Peyer's patch (tissue), 4 donors: Measurements from ENCODE around the gene STK24.

ENCODE experiments used
- CTCF ChIP-seq, 6 experiments: fragments of 450-650 bp in 4 of 6; fragments of 200-600 bp in 2 of 6; sonication (generic) in 1 of 6; IDR thresholded peaks; one replicate each; pipeline ENCODE4 v1.5.1; 2017 to 2019; ENCODE audit warnings: antibody characterized with exemption in 6 of 6, mild to moderate bottlenecking in 3 of 6, moderate library complexity in 1 of 6
- POLR2A ChIP-seq, 2 donors: fragments of 450-650 bp; IDR thresholded peaks; one replicate each; pipeline ENCODE4 v1.5.1; 2017; ENCODE audit warnings: antibody characterized with exemption in 2 of 2, mild to moderate bottlenecking in 2 of 2, moderate library complexity in 2 of 2

- no peak for TF ChIP-seq CTCF (IDR thresholded peaks at IDR 0.05)
- no peak for TF ChIP-seq POLR2A (IDR thresholded peaks at IDR 0.05)
These were observed 18.2 kb upstream of the STK24 start for GRCh38 chr13:98595134-98595533.
